HG03442 (cell line): ENCODE data around the gene FANCG.

ENCODE experiments used
- ATAC-seq: cut with Tn5 transposase; IDR thresholded peaks from one replicate; pipeline ENCODE4 v1.9.1; 2021; ENCODE audit warnings: mild to moderate bottlenecking, moderate library complexity; ENCODE audit not compliant: unreplicated experiment

The FANCG gene

DNA sequence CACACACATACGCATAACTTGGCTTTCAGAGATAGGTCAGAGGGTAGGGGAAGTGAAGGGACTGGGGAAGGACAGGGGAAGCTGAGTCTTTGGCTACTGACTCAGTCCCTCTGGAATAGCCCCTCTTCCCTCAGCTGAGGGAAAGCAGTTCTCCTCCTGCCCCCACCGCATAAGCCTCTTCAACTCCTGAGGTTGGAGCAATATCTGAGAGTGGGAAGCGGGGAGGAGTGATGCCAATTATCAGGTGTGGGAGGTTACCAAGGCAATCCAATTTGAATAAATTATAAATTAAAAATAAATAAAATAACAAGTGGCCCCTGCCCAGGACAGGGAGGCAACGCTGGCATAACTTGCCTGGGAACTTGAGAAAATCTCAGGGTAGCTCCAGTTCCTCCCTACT is 24.8 kb upstream of the FANCG start:
- ATAC-seq: no peak

GRCh38 chr9:35103660-35104191 is 24.0 kb upstream of the FANCG start:
- ATAC-seq: no peak

DNA sequence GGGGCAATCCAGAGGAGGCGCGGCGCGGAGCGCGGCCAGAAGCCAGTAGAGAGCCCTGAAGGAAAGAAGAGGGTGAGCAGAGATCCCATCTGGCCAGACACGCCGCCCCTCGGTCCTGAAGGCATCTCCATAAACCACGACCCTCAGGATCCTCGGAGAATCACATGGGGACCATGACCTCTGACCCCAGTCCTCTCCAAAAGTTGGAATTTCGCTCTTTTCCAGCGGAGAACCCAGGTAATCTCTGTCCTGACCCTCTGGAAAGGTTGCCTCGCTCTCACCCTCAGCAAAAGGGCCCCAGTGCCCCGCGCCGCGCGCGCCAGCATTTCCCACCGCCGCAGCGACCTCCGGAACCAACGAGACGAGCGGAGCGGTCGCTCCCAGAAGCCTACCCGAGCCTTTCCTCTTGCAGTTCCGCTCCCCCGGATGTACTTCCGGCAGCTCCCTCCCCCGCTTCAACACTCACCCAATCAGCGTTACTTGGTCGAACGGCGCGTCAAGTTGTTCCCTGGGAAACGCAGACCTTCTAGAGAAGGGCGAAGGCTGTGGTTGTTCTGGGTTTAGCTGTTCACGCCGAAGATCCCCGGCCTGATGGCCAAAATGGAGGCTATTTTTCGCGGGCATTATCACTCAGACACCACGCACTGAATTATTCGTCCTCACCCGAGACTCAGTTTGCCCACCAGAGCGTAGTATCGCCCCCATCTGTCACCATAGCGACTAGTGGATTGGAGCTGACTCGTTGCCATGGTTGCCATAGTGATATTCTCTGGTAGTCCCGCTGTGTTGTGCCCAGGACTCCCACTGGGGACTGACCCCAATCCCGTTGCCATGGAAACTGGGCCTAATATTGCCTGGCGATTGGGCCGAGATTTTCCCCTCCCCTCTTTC is 23.3 kb upstream of the FANCG start, which contains the start of gene STOML2:
Gene STOML2, minus strand, starts transcription at position 363 of the 891 bp plus-strand sequence. Its CDS starts 37 bp downstream, at position 326.
- peak; percentile 91 for ATAC-seq

DNA sequence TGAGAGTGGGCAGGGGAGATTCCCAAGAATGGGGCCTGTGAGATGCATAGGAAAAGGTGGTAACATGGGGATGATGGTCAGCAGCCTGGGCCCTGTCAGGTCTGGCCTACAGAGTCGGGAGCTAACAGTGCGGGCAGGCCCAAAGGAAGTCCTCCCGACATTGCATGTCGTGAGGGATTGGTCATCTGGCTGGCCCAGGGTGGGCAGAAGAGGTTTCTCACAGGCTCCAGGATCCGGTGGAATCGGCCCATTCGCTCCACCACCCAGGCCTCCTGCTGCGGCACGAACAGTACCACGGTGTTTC is 22.7 kb upstream of the FANCG start:
- ATAC-seq: no peak

- no peak for ATAC-seq
Measured at GRCh38 chr9:35097573-35097972, 17.8 kb upstream of the FANCG start.

GRCh38 chr9:35096035-35096849 is 16.5 kb upstream of the FANCG start, which contains the start of gene PIGO:
Gene PIGO, minus strand, starts transcription at chr9:35096591. Its CDS starts 1,026 bp downstream, at chr9:35095565.
- ATAC-seq: peak; percentile 87

DNA sequence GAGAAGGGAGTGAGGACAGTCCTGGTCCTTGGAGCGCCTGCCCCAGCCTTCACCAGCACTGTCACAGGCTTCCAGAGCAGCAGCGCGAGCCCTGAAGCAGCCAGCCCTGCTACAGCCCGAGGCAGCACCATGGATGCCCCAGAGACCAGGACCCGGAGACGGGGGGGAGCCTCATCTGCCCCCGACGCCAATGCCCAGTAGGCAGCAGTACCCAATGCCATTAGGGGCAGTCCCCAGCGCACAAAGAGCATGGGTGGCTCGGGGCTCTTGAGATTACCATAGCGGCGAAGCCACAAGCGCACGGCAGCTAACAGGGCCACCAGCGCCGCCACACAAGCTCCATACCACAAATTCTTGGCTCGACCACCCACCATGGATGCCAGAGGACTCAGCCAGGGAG is 11.8 kb upstream of the FANCG start:
- ATAC-seq: no peak

DNA sequence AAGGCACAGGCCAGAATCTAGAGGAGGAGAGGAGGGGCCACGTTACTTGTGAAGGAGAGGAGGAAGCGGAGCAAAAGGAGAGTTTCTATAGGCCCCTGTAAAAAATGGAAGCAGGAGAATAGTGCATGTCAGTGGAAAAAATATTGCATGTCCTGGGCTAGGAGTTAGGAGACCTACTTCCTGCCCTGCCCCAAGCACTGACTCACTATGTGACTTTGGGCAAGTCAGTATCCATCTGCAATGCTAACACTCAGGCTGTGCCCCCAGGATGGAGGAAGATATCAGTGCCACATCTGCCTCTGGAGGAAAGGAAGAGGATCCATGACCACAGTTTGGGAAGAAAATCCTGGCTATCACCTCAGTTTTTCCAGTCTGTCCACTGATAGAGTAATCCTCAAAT is 9.7 kb upstream of the FANCG start:
- ATAC-seq: no peak

- no peak for ATAC-seq
Measured at GRCh38 chr9:35085078-35085477, 5.3 kb upstream of the FANCG start.

GRCh38 chr9:35079041-35079425 is 709 bp downstream of the FANCG start:
- no peak for ATAC-seq

- ATAC-seq: no peak
Measured at GRCh38 chr9:35078066-35078465, 1.7 kb downstream of the FANCG start.

- ATAC-seq: no peak
Measured at GRCh38 chr9:35076848-35077247, 2.9 kb downstream of the FANCG start.

DNA sequence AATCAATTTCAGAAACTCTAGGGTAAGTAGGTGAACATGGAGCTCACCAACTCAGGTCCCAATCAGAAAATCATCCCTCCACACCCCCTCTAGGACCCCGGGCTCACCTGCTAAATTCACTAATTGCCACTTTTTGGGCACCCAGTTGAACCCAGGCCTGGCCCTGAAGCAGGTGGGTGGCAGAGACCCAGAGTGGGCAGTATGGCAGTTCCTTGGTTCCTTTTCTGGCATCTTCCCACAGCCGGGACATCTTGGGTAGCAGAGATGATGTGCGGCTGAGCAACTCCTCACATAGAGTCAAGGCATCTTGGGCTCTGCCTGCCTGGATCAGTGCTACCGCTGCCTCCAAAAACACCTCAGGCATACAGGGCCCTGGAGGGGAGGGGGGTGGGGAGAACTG is 4.4 kb downstream of the FANCG start:
- no peak for ATAC-seq

GRCh38 chr9:35074791-35075190 is 5.0 kb downstream of the FANCG start:
- no peak for ATAC-seq

DNA sequence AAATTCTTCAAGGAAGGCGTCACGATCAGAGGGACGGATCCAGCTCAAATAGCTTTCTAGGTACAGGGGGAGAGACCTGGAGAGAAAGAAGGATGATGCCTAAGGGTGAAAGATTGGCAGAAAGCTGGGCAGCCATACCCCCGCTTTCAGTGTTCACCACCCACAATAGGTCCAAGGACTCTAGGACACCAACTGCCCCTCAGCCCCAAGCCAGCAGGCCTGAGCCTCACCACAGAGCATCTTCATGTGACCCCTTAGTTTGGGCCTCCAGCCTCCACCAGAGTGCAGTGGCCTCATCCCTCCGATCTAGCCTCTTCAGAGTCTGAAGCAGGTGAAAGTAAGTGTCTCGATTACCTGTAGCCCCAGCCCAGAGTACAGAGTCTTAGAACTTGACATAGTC is 5.6 kb downstream of the FANCG start:
- ATAC-seq: no peak

DNA sequence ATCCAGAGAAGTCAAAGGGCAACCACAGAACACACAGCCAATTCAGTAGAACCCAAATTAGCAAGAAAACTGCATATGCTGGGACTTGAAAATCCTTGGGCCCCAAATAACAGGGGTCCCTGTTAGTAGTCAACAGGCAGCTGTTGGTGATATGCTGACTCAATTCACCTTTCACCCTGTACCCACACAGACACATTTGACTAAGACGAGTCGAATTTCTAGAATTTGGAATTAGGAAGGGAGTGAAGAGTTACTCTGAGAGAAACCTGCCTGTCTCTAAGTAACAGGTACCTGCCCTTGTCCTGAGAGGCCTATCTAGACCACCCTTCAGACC is 6.5 kb downstream of the FANCG start:
- no peak for ATAC-seq

- peak; percentile 86 for ATAC-seq
Measured at GRCh38 chr9:35072461-35073278, 7.1 kb downstream of the FANCG start, which contains the start of gene VCP. Gene VCP, minus strand, starts transcription at chr9:35072625. Its CDS starts 272 bp downstream, at chr9:35072353.

DNA sequence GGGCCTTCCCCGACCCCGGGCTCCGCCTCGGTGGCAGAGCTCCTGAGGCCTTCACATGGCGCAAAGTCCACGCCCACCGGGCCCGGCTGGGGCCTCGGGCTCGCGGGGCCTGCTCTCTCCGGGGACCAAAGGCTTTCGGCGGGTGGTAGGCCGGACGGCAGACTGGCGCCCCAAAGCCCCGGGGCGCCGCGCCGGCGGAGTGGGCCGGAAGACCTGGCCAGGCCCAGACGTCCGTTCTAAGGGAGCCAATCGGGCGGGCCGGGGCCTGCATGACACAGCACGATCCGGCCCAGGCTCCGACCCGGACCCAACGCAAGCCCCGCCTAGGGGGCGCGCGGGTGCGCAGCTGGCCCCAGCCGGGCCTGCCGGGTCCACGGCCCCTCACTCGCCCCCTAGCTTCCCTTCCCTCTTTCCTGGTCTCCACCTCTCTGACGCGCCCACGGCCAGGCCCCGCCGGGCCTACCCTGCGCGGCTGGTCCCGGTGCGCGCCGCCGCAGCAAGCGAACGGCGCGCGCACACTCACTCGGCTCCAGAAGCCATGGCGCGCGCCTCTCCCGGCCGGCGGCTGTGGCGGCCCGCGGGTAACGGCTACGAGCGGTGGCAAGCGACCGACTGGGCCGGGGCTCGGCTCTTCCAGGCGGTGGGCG is 7.8 kb downstream of the FANCG start:
- ATAC-seq: peak; percentile 48

DNA sequence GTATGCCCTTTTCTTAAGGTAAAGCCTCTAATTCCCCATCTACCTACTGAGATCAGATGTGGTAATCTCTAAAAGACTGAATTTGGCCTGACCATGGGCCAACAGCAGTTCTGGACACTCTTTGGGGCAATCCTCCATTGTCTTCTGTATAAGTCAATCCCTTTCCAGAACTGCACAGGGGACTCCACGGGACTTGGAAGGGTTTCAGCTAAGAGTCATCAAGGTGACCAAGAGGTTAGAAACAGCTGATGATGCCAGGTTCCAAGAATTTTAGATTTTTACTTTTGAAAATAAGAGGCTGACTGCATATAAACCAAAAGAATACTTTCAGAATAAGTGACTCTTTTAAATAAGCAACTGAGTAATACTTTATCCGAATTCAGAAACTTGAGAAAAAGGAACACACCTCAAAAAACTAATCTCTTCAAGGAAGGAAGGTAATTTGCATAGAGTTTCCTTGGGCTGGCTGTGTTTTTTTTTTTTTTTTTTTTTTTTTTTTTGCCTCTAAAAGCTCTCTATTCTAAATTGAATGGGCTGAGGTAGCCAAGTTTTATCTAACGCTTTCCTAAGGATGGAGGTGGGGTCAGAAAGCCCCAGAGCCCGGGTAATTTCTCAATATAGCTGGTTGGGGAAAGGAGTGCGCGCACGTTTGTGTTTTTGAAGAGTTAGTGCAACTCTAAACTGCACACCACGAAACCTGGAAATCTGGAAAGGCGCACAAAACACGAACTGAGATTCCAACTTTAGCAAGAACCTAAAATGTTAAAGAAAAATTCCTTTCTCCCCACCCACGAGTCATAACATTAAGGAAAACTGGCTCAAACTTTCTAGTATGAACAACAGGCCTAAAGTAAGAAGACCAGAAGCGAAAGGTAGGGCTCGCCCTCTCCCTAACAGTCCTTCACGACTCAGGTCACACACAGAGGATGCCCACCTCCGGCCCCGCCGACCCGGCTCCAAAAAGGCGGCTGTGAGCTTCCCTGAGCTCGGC is 8.6 kb downstream of the FANCG start:
- ATAC-seq: no peak
